A549 (cell line): ENCODE measurements around the gene SMTN.
A peak's percentile ranks its signal among the peaks of the same experiment; 100 is the strongest.

Source experiments
- CHD2 ChIP-seq: fragments of 150-350 bp; IDR thresholded peaks from 2 replicates; pipeline ENCODE4 v1.6.1; 2014; ENCODE audit warnings: low read length; ENCODE audit not compliant: partially characterized antibody
- PHF8 ChIP-seq: fragments of 200-600 bp; sonication (generic); IDR thresholded peaks from 2 replicates; pipeline ENCODE4 v1.6.1; 2016; ENCODE audit warnings: low read depth, mild to moderate bottlenecking, antibody characterized with exemption, moderate library complexity, borderline replicate concordance
- POLR2A ChIP-seq: IDR thresholded peaks from 2 replicates; pipeline ENCODE4 v1.6.1; 2012; ENCODE audit warnings: mild to moderate bottlenecking, low read length
- POLR2AphosphoS2 ChIP-seq: conservative IDR thresholded peaks from 2 replicates; pipeline ENCODE4 v1.6.1; 2012; ENCODE audit warnings: low read length, improper control_type of control experiment, inconsistent platforms
- TF ChIP-seq, protein P1 (sequence below): fragments of >200 bp; sonication (Bioruptor Twin); formaldehyde crosslinking; IDR thresholded peaks from 3 replicates; pipeline ENCODE4 v1.5.1; 2016
- TF ChIP-seq, protein P2 (sequence below): fragments of 250-450 bp; sonication (Bioruptor Pico); IDR thresholded peaks from 2 replicates; pipeline ENCODE4 v1.5.0; 2020; ENCODE audit warnings: low read depth, mild to moderate bottlenecking, moderate library complexity
- TF ChIP-seq, protein P3 (sequence below): fragments of 150-350 bp; IDR thresholded peaks from 2 replicates; pipeline ENCODE4 v1.6.1; 2014; ENCODE audit warnings: low read depth, mild to moderate bottlenecking, low read length
- TF ChIP-seq, protein P4 (sequence below): IDR thresholded peaks from 2 replicates; pipeline ENCODE4 v1.6.1; 2012

DNA sequence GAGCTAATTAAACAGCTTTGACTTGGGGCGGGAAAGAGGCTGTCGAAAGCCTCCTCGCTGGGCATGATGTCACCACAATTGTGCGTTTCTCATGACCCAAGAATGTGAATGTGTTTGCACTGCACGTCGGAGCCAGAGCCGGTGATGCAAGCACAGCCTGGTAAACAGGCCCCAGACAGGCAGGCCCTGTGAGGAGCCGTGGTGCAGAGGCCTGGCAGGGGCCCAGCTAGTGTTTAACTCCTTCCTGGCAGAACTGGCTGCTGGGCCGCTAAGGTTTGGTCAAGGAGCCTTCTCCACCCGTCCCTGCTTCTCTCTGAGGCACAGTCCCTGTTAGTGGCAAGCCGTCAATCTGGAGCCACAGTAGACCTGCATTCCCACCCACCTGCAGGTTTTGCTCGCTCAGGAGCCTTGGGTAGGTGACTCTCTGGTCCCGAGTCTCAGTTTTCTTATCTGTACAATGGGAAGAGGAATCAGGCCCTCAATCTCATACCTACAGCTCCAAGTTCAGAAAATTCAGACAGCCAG, 25.4 kb upstream of the SMTN start:
- TF ChIP-seq, protein P1, sequence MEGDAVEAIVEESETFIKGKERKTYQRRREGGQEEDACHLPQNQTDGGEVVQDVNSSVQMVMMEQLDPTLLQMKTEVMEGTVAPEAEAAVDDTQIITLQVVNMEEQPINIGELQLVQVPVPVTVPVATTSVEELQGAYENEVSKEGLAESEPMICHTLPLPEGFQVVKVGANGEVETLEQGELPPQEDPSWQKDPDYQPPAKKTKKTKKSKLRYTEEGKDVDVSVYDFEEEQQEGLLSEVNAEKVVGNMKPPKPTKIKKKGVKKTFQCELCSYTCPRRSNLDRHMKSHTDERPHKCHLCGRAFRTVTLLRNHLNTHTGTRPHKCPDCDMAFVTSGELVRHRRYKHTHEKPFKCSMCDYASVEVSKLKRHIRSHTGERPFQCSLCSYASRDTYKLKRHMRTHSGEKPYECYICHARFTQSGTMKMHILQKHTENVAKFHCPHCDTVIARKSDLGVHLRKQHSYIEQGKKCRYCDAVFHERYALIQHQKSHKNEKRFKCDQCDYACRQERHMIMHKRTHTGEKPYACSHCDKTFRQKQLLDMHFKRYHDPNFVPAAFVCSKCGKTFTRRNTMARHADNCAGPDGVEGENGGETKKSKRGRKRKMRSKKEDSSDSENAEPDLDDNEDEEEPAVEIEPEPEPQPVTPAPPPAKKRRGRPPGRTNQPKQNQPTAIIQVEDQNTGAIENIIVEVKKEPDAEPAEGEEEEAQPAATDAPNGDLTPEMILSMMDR = no peak
- TF ChIP-seq CHD2 = no peak
- no peak for TF ChIP-seq POLR2A
- TF ChIP-seq PHF8 = no peak
- TF ChIP-seq POLR2AphosphoS2 = no peak
- TF ChIP-seq, protein P2, sequence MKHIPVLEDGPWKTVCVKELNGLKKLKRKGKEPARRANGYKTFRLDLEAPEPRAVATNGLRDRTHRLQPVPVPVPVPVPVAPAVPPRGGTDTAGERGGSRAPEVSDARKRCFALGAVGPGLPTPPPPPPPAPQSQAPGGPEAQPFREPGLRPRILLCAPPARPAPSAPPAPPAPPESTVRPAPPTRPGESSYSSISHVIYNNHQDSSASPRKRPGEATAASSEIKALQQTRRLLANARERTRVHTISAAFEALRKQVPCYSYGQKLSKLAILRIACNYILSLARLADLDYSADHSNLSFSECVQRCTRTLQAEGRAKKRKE (CRISPR knock-in tag) = no peak
- TF ChIP-seq, protein P3, sequence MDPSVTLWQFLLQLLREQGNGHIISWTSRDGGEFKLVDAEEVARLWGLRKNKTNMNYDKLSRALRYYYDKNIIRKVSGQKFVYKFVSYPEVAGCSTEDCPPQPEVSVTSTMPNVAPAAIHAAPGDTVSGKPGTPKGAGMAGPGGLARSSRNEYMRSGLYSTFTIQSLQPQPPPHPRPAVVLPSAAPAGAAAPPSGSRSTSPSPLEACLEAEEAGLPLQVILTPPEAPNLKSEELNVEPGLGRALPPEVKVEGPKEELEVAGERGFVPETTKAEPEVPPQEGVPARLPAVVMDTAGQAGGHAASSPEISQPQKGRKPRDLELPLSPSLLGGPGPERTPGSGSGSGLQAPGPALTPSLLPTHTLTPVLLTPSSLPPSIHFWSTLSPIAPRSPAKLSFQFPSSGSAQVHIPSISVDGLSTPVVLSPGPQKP = no peak
- TF ChIP-seq, protein P4, sequence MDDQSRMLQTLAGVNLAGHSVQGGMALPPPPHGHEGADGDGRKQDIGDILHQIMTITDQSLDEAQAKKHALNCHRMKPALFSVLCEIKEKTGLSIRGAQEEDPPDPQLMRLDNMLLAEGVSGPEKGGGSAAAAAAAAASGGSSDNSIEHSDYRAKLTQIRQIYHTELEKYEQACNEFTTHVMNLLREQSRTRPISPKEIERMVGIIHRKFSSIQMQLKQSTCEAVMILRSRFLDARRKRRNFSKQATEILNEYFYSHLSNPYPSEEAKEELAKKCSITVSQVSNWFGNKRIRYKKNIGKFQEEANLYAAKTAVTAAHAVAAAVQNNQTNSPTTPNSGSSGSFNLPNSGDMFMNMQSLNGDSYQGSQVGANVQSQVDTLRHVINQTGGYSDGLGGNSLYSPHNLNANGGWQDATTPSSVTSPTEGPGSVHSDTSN = peak; percentile 58; the same call in 1 of the 2 replicates
